ENCODE data around the gene CD209. TPM values are rescaled to one million over a fixed set of nuclear protein-coding genes. Genes with fewer than 3 reads are reported as not detected.

The CD209 gene
- total RNA-seq, 1 experiment from 2014 or later, result not detected

DNA sequence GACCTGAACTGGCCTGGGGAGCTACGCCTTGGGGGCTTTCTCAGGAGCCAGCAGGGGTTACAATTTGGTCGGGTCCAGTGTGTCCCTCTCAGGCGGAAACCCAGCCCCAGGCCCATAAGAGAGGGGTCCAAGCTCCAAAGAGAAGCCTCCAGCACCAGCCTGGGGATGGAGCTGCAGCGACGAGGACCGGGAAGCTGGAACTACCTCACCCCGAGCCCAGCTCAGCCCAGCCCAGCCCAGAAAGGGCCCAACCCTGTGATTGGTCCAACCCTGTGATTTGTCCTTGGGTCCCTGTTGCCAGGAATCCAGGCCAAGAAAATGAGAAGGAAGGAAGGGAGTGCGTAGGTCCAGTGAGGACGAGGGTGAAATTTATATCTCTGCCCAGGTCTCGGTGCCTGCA is 39.8 kb upstream of the CD209 start:
- Histone ChIP-seq H3K36me3 (ENCODE audit: insufficient read depth, low read length, poor library complexity, severe bottlenecking) (no peaks in the 10 kb centered on the region), H3K27me3 (replicated peaks; ENCODE audit: insufficient read depth, low read depth, low read length, poor library complexity) (peaks cover 43% of the 10 kb centered on the region), H3K4me3 (ENCODE audit: low read depth, low read length, poor library complexity, severe bottlenecking) (no peak overlapping the region), H3K4me1 (ENCODE audit: insufficient read depth, low read length, poor library complexity, severe bottlenecking) (no peaks in the 10 kb centered on the region), H3K9me3 (ENCODE audit: low read depth, low read length, poor library complexity, severe bottlenecking) (no peaks in the 10 kb centered on the region), H3K27ac (ENCODE audit: low read depth, low read length, poor library complexity, severe bottlenecking) (no peak overlapping the region)
- intact Hi-C loops (cut with micrococcal nuclease; ENCODE audit: unreplicated experiment), result no loop called here
- ChIA-PET CTCF (no interaction called here), POLR2A (ENCODE audit: low non-redundant PET) (no interaction called here)
- no TSS peak for BruUV-seq (replicated peaks)
- DNase-seq (ENCODE audit: low spot score), result no peak
- TF ChIP-seq EZH2 (IDR thresholded peaks at IDR 0.05; ENCODE audit: borderline replicate concordance, low read depth, low read length, poor library complexity, severe bottlenecking), result no peak
- TF ChIP-seq, protein P1, sequence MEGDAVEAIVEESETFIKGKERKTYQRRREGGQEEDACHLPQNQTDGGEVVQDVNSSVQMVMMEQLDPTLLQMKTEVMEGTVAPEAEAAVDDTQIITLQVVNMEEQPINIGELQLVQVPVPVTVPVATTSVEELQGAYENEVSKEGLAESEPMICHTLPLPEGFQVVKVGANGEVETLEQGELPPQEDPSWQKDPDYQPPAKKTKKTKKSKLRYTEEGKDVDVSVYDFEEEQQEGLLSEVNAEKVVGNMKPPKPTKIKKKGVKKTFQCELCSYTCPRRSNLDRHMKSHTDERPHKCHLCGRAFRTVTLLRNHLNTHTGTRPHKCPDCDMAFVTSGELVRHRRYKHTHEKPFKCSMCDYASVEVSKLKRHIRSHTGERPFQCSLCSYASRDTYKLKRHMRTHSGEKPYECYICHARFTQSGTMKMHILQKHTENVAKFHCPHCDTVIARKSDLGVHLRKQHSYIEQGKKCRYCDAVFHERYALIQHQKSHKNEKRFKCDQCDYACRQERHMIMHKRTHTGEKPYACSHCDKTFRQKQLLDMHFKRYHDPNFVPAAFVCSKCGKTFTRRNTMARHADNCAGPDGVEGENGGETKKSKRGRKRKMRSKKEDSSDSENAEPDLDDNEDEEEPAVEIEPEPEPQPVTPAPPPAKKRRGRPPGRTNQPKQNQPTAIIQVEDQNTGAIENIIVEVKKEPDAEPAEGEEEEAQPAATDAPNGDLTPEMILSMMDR (conservative IDR thresholded peaks at IDR 0.05; ENCODE audit: low read depth, low read length), result no peak

DNA sequence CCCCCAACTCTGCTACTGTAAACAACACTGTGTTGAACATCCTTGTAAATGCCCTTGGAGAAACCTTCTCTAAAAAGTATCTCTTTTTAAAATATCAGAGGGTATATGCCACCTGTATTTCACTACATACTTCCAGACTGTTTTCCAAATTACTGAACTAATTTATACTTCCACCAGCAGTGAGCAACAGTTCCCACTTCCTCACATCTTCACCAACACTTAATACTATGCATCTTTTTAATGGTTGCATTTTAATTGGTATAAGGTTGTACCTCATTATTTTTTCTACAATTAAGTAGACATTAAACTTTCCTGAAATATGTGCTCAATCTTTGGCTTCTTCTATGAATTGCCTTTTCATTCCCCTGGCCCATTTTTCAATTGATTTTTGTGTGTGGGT is 37.5 kb upstream of the CD209 start:
- no TSS peak for BruUV-seq (replicated peaks)
- no peaks in the 10 kb centered on the region for H3K9me3 ChIP-seq (ENCODE audit: low read depth, low read length, poor library complexity, severe bottlenecking)
- ChIA-PET POLR2A (ENCODE audit: low non-redundant PET) (no interaction called here), CTCF (no interaction called here)
- TF ChIP-seq, protein P1 (conservative IDR thresholded peaks at IDR 0.05; ENCODE audit: low read depth, low read length), result no peak
- TF ChIP-seq EZH2 (IDR thresholded peaks at IDR 0.05; ENCODE audit: borderline replicate concordance, low read depth, low read length, poor library complexity, severe bottlenecking), result no peak
- H3K4me3 ChIP-seq (ENCODE audit: low read depth, low read length, poor library complexity, severe bottlenecking), result no peak overlapping the region
- no peak overlapping the region for H3K27ac ChIP-seq (ENCODE audit: low read depth, low read length, poor library complexity, severe bottlenecking)
- DNase-seq (ENCODE audit: low spot score), result no peak
- no peaks in the 10 kb centered on the region for H3K36me3 ChIP-seq (ENCODE audit: insufficient read depth, low read length, poor library complexity, severe bottlenecking)
- H3K4me1 ChIP-seq (ENCODE audit: insufficient read depth, low read length, poor library complexity, severe bottlenecking), result no peaks in the 10 kb centered on the region
- intact Hi-C loops (cut with micrococcal nuclease; ENCODE audit: unreplicated experiment), result no loop called here
- peaks cover 48% of the 10 kb centered on the region for H3K27me3 ChIP-seq (replicated peaks; ENCODE audit: insufficient read depth, low read depth, low read length, poor library complexity)

DNA sequence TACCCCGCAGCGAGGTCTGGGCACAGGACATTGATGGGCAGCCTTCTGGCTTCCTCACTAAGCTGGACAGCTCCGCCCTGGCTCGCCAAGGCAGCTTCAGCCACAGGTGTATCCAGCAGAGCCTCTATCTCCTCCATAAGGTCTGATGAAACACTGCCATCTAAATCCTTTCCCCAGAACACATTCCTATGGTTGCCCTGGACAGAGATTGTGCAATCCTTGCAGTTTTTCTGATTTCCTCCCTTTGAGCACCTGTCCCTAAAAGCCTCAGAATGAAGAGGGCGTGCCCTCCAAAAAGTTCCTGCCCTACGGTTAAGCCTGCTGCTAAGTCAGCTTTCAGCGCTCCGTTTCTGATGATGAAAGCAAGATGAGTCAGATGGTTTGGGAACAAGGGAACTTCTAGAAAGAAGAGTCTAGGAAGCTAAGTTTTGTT is 36.7 kb upstream of the CD209 start:
- POLR2A ChIA-PET (ENCODE audit: low non-redundant PET), result no interaction called here
- no peaks in the 10 kb centered on the region for H3K36me3 ChIP-seq (ENCODE audit: insufficient read depth, low read length, poor library complexity, severe bottlenecking)
- CTCF ChIA-PET, result no interaction called here
- intact Hi-C loops (cut with micrococcal nuclease; ENCODE audit: unreplicated experiment), result no loop called here
- peaks cover 40% of the 10 kb centered on the region for H3K27me3 ChIP-seq (replicated peaks; ENCODE audit: insufficient read depth, low read depth, low read length, poor library complexity)
- BruUV-seq (replicated peaks), result no TSS peak
- TF ChIP-seq EZH2 (IDR thresholded peaks at IDR 0.05; ENCODE audit: borderline replicate concordance, low read depth, low read length, poor library complexity, severe bottlenecking), result no peak
- TF ChIP-seq, protein P1 (conservative IDR thresholded peaks at IDR 0.05; ENCODE audit: low read depth, low read length), result no peak
- H3K4me3 ChIP-seq (ENCODE audit: low read depth, low read length, poor library complexity, severe bottlenecking), result no peak overlapping the region
- no peaks in the 10 kb centered on the region for H3K9me3 ChIP-seq (ENCODE audit: low read depth, low read length, poor library complexity, severe bottlenecking)
- no peak overlapping the region for H3K27ac ChIP-seq (ENCODE audit: low read depth, low read length, poor library complexity, severe bottlenecking)
- no peaks in the 10 kb centered on the region for H3K4me1 ChIP-seq (ENCODE audit: insufficient read depth, low read length, poor library complexity, severe bottlenecking)
- DNase-seq (ENCODE audit: low spot score), result no peak

All from A673 (cell line).